Mammary epithelial cell (primary cell): ENCODE results near the gene FBXO47.

Experiments
- EZH2 ChIP-seq: IDR thresholded peaks from 2 replicates; pipeline ENCODE4 v1.6.1; 2012; ENCODE audit warnings: low read length, inconsistent platforms, borderline replicate concordance
- TF ChIP-seq, protein P1 (sequence below), 2 donors: IDR thresholded peaks in 1 of 2; conservative IDR thresholded peaks in 1 of 2; 2 replicates each; pipeline ENCODE4 v1.5.1; 2011 to 2012; ENCODE audit warnings: inconsistent platforms in 2 of 2, low read length in 2 of 2, mild to moderate bottlenecking in 2 of 2, control low read depth in 1 of 2, low read depth in 1 of 2; ENCODE audit not compliant: insufficient read depth in 1 of 2; ENCODE audit errors: extremely low read depth in 1 of 2

DNA sequence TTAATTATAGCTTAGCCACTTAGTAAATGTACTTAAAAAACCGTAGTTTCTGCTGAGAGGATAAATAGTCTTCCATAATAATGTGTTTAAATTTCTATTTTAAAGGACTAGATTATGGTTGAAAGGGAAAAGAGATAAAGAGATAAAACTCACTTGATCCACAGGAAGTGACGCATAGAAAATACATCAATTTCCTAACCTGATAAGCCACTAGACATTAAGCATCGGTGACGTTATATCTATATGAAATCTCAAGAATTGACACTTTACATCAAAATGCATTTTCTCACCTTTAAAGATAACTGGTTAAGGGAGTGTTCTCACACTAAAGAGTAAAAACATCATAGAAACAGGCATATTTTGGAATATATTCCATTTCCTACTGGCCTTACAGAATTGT, 5.8 kb downstream of the FBXO47 start:
- TF ChIP-seq EZH2: no peak
- TF ChIP-seq, protein P1, sequence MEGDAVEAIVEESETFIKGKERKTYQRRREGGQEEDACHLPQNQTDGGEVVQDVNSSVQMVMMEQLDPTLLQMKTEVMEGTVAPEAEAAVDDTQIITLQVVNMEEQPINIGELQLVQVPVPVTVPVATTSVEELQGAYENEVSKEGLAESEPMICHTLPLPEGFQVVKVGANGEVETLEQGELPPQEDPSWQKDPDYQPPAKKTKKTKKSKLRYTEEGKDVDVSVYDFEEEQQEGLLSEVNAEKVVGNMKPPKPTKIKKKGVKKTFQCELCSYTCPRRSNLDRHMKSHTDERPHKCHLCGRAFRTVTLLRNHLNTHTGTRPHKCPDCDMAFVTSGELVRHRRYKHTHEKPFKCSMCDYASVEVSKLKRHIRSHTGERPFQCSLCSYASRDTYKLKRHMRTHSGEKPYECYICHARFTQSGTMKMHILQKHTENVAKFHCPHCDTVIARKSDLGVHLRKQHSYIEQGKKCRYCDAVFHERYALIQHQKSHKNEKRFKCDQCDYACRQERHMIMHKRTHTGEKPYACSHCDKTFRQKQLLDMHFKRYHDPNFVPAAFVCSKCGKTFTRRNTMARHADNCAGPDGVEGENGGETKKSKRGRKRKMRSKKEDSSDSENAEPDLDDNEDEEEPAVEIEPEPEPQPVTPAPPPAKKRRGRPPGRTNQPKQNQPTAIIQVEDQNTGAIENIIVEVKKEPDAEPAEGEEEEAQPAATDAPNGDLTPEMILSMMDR (conservative IDR thresholded peaks at IDR 0.05 in 1 of 2, IDR thresholded peaks at IDR 0.05 in 1 of 2; ENCODE audit: extremely low read depth in 1 of 2, insufficient read depth in 1 of 2, low read depth in 1 of 2, low read length in 2 of 2): no peak
